K562 (cell line): ENCODE measurements around the gene NF1. TPM values are rescaled to one million over a fixed set of nuclear protein-coding genes. Genes with fewer than 3 reads are reported as not detected.

Source experiments
- ATAC-seq: fragments of 200-7000 bp; cut with Tn5 transposase; 3 replicates; pipeline ENCODE4 v1.9.1; 2020; ENCODE audit warnings: moderate library complexity
- BruUV-seq: library from RNA; stranded (reverse); fragments of 400-500 nt; replicated peaks from 2 replicates; lab custom pipeline; 2021; lab: Mats Ljungman, UMichigan
- CTCF ChIA-PET: fragments of 300-600 bp; formaldehyde crosslinking; extraction: SDS; loops from one replicate; lab custom pipeline; 2021; ENCODE audit warnings: low intra/inter-chr PET ratio; lab: Yijun Ruan, JAX
- POLR2A ChIA-PET: fragments of 300-600, 350-650 bp; sonication (Branson Sonifier 250); formaldehyde crosslinking; extraction: SDS; loops from one replicate; lab custom pipeline; 2021; ENCODE audit warnings: antibody characterized with exemption, inconsistent platforms; lab: Yijun Ruan, JAX
- DNase-seq, 4 experiments: peaks; one replicate each; pipeline versions ENCODE4 v3.0.0 to v3.0.0-alpha.2; 2011 to 2018; ENCODE audit warnings: low spot score in 3 of 4, mixed read lengths in 3 of 4; ENCODE audit errors: extremely low read depth in 1 of 4
- FAIRE-seq: peaks from 2 replicates; lab custom pipeline; 2011; peaks lifted over from hg19 to GRCh38; lab: Jason Lieb, UNC
- H2AFZ ChIP-seq: 2 replicates; pipeline ENCODE4 v1.6.0; 2011; ENCODE audit warnings: low read depth, low read length, control low read depth, inconsistent platforms
- H3K27ac ChIP-seq: fragments of 200-600 bp; 3 replicates; pipeline ENCODE4 v1.8.0; 2011; ENCODE audit warnings: low read depth, mild to moderate bottlenecking, control low read depth, inconsistent platforms, low read length, moderate library complexity, mixed read lengths; ENCODE audit errors: extremely low read depth
- H3K27me3 ChIP-seq, 2 experiments: fragments of 300-600 bp in 1 of 2; 2 replicates in 1 of 2; 3 replicates in 1 of 2; pipeline versions ENCODE4 v1.6.0 to v1.8.0; 2011; ENCODE audit warnings: inconsistent platforms in 2 of 2, low read length in 2 of 2, mild to moderate bottlenecking in 1 of 2, mixed read lengths in 1 of 2, moderate library complexity in 1 of 2; ENCODE audit not compliant: control insufficient read depth in 2 of 2, insufficient read depth in 2 of 2
- H3K36me3 ChIP-seq: fragments of 300-600 bp; 3 replicates; pipeline ENCODE4 v1.8.0; 2011; ENCODE audit warnings: mild to moderate bottlenecking, low read length, inconsistent platforms; ENCODE audit not compliant: control insufficient read depth, insufficient read depth
- H3K4me1 ChIP-seq, 2 experiments: fragments of 200-600 bp in 1 of 2; replicated peaks in 1 of 2; 2 replicates in 1 of 2; 3 replicates in 1 of 2; pipeline versions ENCODE4 v1.5.1 to v1.8.0; 2011; ENCODE audit warnings: inconsistent platforms in 2 of 2, low read length in 2 of 2, mild to moderate bottlenecking in 1 of 2, mixed read lengths in 1 of 2, moderate library complexity in 1 of 2; ENCODE audit not compliant: control insufficient read depth in 2 of 2, insufficient read depth in 2 of 2
- H3K4me2 ChIP-seq: 2 replicates; pipeline ENCODE4 v1.6.1; 2011; ENCODE audit warnings: low read length, control low read depth, inconsistent platforms, mixed read lengths; ENCODE audit not compliant: insufficient read depth
- H3K4me3 ChIP-seq: fragments of 200-600 bp; sonication (generic), shearing (Covaris generic); 2 replicates; pipeline ENCODE4 v1.5.1; 2016; ENCODE audit warnings: control low read depth, inconsistent platforms
- H3K79me2 ChIP-seq: fragments of 200-600 bp; 3 replicates; pipeline ENCODE4 v1.8.0; 2011; ENCODE audit warnings: low read length, inconsistent platforms; ENCODE audit not compliant: control insufficient read depth, insufficient read depth
- H3K9ac ChIP-seq, 2 experiments: 2 replicates each; pipeline versions ENCODE4 v1.6.0 to v1.6.1; 2011; ENCODE audit warnings: low read depth in 2 of 2, low read length in 2 of 2, control low read depth in 1 of 2, inconsistent platforms in 1 of 2, mild to moderate bottlenecking in 1 of 2, mixed read lengths in 1 of 2; ENCODE audit not compliant: insufficient read depth in 1 of 2
- H3K9me1 ChIP-seq: one replicate; pipeline ENCODE4 v1.6.0; 2011; ENCODE audit warnings: inconsistent platforms, mild to moderate bottlenecking, low read length, moderate library complexity; ENCODE audit not compliant: control insufficient read depth, insufficient read depth
- H3K9me3 ChIP-seq: replicated peaks from 2 replicates; pipeline ENCODE4 v1.5.1; 2011; ENCODE audit warnings: low read depth, low read length, inconsistent platforms; ENCODE audit not compliant: control insufficient read depth, insufficient read depth
- H4K20me1 ChIP-seq: replicated peaks from 2 replicates; pipeline ENCODE4 v1.6.1; 2011; ENCODE audit warnings: low read length, inconsistent platforms, mixed read lengths; ENCODE audit not compliant: control insufficient read depth, insufficient read depth
- ATF7 ChIP-seq: fragments of 450-650 bp; IDR thresholded peaks from 2 replicates; pipeline ENCODE4 v1.7.1; 2014; ENCODE audit warnings: mild to moderate bottlenecking, moderate library complexity
- FIP1L1 ChIP-seq: fragments of 200-400 bp; formaldehyde crosslinking; IDR thresholded peaks from 2 replicates; pipeline ENCODE4 v1.6.1; 2018; ENCODE audit warnings: mild to moderate bottlenecking, low read depth, low read length; ENCODE audit not compliant: poor library complexity, severe bottlenecking
- KAT8 ChIP-seq: fragments of 450-650 bp; IDR thresholded peaks from 2 replicates; pipeline ENCODE4 v1.6.1; 2016; ENCODE audit warnings: low read depth, mild to moderate bottlenecking
- MXI1 ChIP-seq: IDR thresholded peaks from 2 replicates; pipeline ENCODE4 v1.6.1; 2011; ENCODE audit warnings: low read depth, mild to moderate bottlenecking, improper control_type of control experiment, low read length
- PHF20 ChIP-seq: fragments of 450-650 bp; IDR thresholded peaks from 2 replicates; pipeline ENCODE4 v1.6.1; 2018; ENCODE audit not compliant: partially characterized antibody
- RBBP5 ChIP-seq: fragments of 200-600 bp; sonication (generic); IDR thresholded peaks from 2 replicates; pipeline ENCODE4 v1.6.1; 2012; ENCODE audit warnings: borderline replicate concordance, mild to moderate bottlenecking, low read length, control low read depth, inconsistent platforms; ENCODE audit not compliant: insufficient read depth, poor library complexity, severe bottlenecking
- SIN3A ChIP-seq, 2 experiments: fragments of 150-350 bp in 1 of 2; IDR thresholded peaks; 2 replicates each; pipeline ENCODE4 v1.6.1; 2011 to 2016; ENCODE audit warnings: borderline replicate concordance in 2 of 2, low read depth in 2 of 2, low read length in 2 of 2, mild to moderate bottlenecking in 2 of 2, moderate library complexity in 2 of 2; ENCODE audit not compliant: control insufficient read depth in 1 of 2
- TEAD1 ChIP-seq, 2 experiments: fragments of 450-650 bp in 1 of 2; sonication (generic) in 1 of 2; formaldehyde crosslinking; IDR thresholded peaks; 2 replicates each; pipeline versions ENCODE4 v1.4.0 to v1.8.0; 2020 to 2022; ENCODE audit warnings: mild to moderate bottlenecking in 2 of 2, missing genetic modification reagents in 1 of 2
- U2AF1 ChIP-seq: fragments of 200-400 bp; formaldehyde crosslinking; optimal IDR thresholded peaks from 2 replicates; pipeline ENCODE3; 2017; ENCODE audit warnings: mild to moderate bottlenecking, low read depth, low read length, moderate library complexity
- WGBS: fragments of 100-300 bp; shearing (Covaris generic); methylation state at CpG from one replicate; pipeline ENCODE4 v1.1.6; 2016; ENCODE audit warnings: low coverage, mixed read lengths; ENCODE audit not compliant: insufficient coverage; ENCODE audit errors: missing lambda C conversion rate; 5-methylcytosine and 5-hydroxymethylcytosine counted together
- in situ Hi-C: fragments of 300-500 bp; cut with MboI; formaldehyde crosslinking; loops from 4 replicates; pipeline ENCODE4 v1.15.0; 2018; ENCODE audit warnings: inconsistent platforms, mixed read lengths
- intact Hi-C: fragments of 100-400 bp; cut with micrococcal nuclease; formaldehyde crosslinking; loops from 2 replicates; pipeline ENCODE4 v1.14.2; 2022
- polyA plus RNA-seq, 8 experiments: library from polyadenylated mRNA; depleted of rRNA in 4 of 8; stranded (reverse) in 5 of 8; unstranded in 3 of 8; fragments of >200 nt; fragmentation: Nextera tagmentation in 2 of 8; fragmentation: Illumina TruSeq in 1 of 8; extraction: Ambion mirVana in 2 of 8; extraction: Trizol in 1 of 8; gene quantifications; 2 replicates each; pipeline versions ENCODE4 v1.2.1 to v1.2.3, GENCODE V29; 2011 to 2014; ENCODE audit warnings: inconsistent platforms in 1 of 8, missing spikeins in 1 of 8
- total RNA-seq, 7 experiments: library from RNA; depleted of rRNA in 6 of 7; stranded (reverse); fragments of >200 nt in 6 of 7; fragmentation: Illumina TruSeq in 2 of 7; extraction: Trizol in 2 of 7; gene quantifications; 2 replicates each; pipeline versions ENCODE4 v1.2.1 to v1.2.3, GENCODE V29; 2011 to 2021; ENCODE audit warnings: low replicate concordance in 1 of 7
- TF ChIP-seq, protein P1 (sequence below): conservative IDR thresholded peaks from 2 replicates; pipeline ENCODE4 v1.6.1; 2011; ENCODE audit warnings: low read depth, mild to moderate bottlenecking, low read length; ENCODE audit not compliant: control insufficient read depth
- TF ChIP-seq, protein P2 (sequence below): fragments of 450-650 bp; IDR thresholded peaks from 2 replicates; pipeline ENCODE4 v1.6.1; 2017; ENCODE audit warnings: antibody characterized with exemption, mild to moderate bottlenecking
- TF ChIP-seq, protein P3 (sequence below): fragments of 450-650 bp; formaldehyde crosslinking; conservative IDR thresholded peaks from 2 replicates; pipeline ENCODE4 v1.4.0; 2022; ENCODE audit warnings: mild to moderate bottlenecking, missing genetic modification characterization

Gene NF1
- total and polyA plus RNA-seq, 9 of the 15 experiments (the other 6 are each of a cell fraction or from before 2014, with no cell fraction given), result 3.4 to 41.9 (median 24.3) TPM

DNA sequence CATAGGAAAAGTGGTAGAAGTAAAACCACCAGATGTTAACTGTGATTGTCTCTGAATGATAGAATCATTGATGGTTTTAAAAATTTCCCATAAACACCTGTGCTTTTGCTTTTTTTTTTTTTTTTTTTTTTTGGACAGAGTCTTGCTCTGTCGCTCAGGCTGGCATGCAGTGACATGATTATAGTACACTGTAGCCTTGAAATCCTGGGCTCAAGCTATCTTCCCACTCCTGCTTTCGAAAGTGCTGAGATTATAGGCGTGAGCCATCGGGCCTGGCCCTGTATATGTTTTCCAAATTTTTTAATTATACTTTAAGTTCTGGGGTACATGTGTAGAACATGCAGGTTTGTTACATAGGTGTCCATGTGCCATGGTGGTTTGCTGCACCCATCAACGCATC lies 80.5 kb downstream of the NF1 start:
- Histone ChIP-seq H3K4me1 (no peaks in the 10 kb centered on the region), H3K9me3 (no peaks in the 10 kb centered on the region), H3K27me3 (no peaks in the 10 kb centered on the region), H3K9me1 (no peaks in the 10 kb centered on the region), H2AFZ (no peak overlapping the region), H3K27ac (no peak overlapping the region), H3K4me3 (no peak overlapping the region), H3K79me2 (no peaks in the 10 kb centered on the region), H3K36me3 (peaks cover 4% of the 10 kb centered on the region; the same call in 2 of the 3 replicates), H4K20me1 (no peaks in the 10 kb centered on the region), H3K4me2 (no peak overlapping the region), H3K9ac (no peak overlapping the region)
- no peak for ATAC-seq
- POLR2A ChIA-PET, result no interaction called here
- DNase-seq, result no peak
- 95% methylated on average over 4 of the region's 5 CpGs for WGBS
- no TSS peak for BruUV-seq
- CTCF ChIA-PET, result no interaction called here
- in situ Hi-C loops, result no loop called here
- intact Hi-C loops, result no loop called here
- FAIRE-seq, result no peak
- TF ChIP-seq SIN3A (IDR thresholded peaks at IDR 0.05; ENCODE audit: borderline replicate concordance in 2 of 2, control insufficient read depth in 1 of 2, low read depth in 2 of 2, low read length in 2 of 2) (no peak), U2AF1 (no peak), TEAD1 (CRISPR knock-in tag; IDR thresholded peaks at IDR 0.05) (no peak), MXI1 (no peak), KAT8 (no peak), FIP1L1 (no peak), RBBP5 (no peak), ATF7 (no peak), PHF20 (no peak)
- TF ChIP-seq, protein P1, sequence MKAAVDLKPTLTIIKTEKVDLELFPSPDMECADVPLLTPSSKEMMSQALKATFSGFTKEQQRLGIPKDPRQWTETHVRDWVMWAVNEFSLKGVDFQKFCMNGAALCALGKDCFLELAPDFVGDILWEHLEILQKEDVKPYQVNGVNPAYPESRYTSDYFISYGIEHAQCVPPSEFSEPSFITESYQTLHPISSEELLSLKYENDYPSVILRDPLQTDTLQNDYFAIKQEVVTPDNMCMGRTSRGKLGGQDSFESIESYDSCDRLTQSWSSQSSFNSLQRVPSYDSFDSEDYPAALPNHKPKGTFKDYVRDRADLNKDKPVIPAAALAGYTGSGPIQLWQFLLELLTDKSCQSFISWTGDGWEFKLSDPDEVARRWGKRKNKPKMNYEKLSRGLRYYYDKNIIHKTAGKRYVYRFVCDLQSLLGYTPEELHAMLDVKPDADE, result no peak
- TF ChIP-seq, protein P2, sequence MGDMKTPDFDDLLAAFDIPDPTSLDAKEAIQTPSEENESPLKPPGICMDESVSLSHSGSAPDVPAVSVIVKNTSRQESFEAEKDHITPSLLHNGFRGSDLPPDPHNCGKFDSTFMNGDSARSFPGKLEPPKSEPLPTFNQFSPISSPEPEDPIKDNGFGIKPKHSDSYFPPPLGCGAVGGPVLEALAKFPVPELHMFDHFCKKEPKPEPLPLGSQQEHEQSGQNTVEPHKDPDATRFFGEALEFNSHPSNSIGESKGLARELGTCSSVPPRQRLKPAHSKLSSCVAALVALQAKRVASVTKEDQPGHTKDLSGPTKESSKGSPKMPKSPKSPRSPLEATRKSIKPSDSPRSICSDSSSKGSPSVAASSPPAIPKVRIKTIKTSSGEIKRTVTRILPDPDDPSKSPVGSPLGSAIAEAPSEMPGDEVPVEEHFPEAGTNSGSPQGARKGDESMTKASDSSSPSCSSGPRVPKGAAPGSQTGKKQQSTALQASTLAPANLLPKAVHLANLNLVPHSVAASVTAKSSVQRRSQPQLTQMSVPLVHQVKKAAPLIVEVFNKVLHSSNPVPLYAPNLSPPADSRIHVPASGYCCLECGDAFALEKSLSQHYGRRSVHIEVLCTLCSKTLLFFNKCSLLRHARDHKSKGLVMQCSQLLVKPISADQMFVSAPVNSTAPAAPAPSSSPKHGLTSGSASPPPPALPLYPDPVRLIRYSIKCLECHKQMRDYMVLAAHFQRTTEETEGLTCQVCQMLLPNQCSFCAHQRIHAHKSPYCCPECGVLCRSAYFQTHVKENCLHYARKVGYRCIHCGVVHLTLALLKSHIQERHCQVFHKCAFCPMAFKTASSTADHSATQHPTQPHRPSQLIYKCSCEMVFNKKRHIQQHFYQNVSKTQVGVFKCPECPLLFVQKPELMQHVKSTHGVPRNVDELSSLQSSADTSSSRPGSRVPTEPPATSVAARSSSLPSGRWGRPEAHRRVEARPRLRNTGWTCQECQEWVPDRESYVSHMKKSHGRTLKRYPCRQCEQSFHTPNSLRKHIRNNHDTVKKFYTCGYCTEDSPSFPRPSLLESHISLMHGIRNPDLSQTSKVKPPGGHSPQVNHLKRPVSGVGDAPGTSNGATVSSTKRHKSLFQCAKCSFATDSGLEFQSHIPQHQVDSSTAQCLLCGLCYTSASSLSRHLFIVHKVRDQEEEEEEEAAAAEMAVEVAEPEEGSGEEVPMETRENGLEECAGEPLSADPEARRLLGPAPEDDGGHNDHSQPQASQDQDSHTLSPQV, result no peak
- TF ChIP-seq, protein P3, sequence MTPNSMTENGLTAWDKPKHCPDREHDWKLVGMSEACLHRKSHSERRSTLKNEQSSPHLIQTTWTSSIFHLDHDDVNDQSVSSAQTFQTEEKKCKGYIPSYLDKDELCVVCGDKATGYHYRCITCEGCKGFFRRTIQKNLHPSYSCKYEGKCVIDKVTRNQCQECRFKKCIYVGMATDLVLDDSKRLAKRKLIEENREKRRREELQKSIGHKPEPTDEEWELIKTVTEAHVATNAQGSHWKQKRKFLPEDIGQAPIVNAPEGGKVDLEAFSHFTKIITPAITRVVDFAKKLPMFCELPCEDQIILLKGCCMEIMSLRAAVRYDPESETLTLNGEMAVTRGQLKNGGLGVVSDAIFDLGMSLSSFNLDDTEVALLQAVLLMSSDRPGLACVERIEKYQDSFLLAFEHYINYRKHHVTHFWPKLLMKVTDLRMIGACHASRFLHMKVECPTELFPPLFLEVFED (CRISPR knock-in tag), result no peak
